GM10847 (cell line): Measurements from ENCODE around the gene ALS2.

ENCODE experiments used
- POLR2A ChIP-seq: IDR thresholded peaks from 2 replicates; pipeline ENCODE4 v1.6.1; 2011; ENCODE audit not compliant: insufficient read length; ENCODE audit errors: extremely low read depth

The ALS2 gene

DNA sequence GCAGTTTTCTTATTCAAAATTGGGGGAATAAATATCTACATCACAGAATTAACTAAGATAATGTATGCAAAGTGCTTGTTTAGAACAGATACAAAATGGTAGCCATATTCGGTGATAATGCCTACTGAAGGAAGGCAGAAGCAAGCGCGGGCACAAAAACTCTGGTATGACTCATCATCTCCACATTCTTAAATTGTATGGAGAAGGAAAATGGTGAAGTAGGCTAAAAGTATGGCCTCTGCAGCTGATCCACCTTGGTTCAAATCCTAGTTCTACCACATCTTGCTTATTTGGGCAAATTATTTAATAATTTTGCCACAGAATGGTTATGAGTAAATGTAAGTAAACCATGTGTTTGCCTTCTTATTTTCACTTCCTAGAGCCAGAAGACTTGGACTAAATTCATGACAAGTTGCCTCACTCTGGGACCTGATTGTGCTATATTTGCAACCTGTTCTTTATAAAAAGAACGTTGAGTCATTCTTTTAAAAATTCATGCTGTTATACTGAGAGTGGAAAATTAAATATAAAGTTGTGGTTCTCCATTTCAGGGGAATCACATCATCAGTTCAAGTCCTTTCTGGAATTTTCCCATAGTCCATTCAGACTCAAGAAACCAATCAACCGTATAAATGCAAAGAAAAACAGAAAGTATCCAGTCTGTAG is 16.6 kb upstream of the ALS2 start:
- no peak for TF ChIP-seq POLR2A

DNA sequence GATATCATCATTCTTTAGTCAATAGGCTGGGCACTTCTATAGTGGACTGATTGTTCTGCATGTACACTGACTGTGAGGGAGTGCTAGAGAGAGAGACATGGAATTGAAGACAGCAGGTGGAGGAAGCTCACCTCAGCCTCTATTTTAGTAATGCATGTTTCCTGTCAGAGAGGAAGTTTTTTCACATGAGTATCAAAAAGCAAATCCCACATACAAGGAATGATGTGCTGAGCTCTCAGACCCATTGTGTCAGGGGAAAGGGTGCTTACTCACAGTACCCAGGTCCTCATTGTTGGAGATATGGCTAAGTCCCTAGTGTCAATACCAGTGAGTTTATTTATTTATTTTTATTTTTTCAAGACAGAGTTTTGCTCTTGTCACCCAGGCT is 15.7 kb upstream of the ALS2 start:
- TF ChIP-seq POLR2A = no peak

DNA sequence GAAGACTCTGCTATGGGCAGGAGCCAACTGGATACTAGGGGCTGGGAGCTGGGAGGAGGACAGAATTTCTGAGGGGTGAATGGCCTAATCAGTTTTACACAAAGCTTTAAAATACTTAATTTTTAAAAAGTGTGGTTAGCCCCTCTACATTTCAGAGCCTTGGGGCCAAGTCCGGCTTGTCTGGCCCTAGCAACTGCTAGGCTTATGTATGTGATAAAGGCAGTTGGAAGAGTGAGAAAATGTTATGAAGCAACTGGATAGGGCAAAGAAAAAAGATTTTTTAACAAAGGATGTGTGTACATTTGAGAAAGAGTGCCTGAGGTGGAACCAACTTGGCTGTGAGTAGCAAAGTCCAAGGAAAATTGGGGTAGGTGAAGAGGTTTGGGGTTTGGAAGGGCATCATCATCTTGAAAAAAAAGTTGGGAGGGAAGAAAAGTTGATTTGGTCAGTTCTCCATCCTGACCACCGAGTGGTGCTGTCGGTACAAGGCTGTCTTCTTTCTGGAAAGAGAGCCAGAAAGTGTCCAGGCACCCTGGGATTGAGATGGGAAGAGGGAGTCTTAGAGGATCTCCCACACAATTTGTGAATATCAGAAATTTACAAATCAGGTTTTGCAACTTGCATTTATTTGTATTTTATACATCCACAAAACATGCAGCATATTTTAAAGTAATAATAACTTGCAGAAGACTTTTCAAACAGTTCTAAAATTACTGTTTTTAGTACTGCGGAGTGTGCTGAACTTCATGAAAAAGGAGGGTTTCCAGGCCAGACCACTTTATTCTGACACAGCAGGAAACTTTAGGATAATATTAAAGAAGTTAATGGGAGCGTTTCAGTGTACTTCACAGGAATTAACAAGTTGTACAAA is 15.1 kb upstream of the ALS2 start:
- TF ChIP-seq POLR2A = no peak

DNA sequence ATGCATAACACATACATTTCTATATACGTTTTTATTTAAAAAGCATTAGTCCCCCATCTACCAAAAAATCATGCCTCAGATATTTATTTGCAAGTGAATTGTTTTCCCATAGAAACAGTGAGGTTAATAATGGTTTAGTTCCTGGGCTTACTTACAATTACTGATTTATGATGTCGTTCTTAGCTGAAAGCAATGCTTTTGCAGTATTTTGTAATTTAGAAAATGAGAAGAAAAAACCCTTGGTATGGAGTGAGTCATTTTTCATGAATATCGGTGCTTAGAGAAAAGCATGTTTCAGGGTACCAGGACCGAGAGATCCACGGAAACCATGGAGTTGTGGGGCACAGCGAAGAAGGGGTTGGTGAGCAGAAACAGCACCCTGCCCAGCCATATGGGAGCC is 13.6 kb upstream of the ALS2 start:
- no peak for TF ChIP-seq POLR2A

DNA sequence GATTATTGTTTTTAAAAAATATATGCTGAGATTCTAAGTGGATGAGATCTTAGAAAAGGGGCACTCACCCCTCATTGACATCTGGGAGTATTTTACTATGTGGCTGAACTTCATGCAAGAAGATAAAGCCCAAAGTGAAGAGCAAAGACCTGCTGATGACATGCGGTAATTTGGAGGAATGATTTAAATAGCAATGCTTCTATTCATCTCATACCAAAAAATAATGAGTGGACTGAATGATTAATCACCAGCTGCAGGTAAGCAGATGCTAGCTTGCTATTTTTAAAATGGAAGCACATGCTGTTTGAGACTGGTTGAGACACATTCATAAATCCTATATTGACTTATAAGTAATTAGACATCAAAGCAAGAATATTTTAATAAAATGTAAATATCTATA is 12.9 kb upstream of the ALS2 start:
- TF ChIP-seq POLR2A = no peak

DNA sequence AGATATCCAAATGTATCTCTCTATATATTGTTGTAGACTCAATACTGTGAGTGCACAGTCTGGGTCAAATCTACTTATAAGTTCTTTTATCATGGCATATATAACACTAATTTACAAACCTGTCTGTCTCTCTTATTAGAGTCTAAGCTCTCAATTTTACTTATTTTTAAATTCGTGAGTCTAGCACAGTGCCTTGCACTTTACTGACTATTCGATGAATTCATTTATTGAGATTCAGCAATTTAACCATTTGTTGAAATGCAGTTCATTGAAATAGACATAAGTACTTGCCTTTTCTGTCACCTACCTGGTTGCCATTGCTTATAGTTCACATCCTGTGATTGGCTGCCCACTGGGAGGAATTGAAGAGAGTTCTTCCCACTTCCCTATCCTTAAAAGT is 10.3 kb upstream of the ALS2 start:
- no peak for TF ChIP-seq POLR2A

DNA sequence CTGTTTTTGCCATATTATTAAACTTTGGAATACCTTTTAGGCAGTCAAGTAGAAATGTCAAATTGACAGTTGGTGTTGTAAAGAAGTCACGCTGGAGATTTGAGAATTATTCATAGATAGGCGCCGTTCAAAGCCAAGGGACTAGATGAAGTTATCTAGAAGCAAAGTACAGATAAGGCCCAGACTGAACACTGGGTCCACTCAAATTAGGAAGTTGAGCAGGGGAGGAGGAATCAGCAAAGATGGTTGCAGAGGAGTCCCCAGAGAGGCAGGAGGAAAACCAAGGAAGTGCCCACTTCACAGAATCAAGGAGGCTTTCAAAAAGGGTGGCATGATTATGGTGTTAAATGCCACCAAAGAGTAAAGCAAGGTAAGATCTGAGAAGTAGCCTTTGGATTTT is 9.6 kb upstream of the ALS2 start:
- no peak for TF ChIP-seq POLR2A

DNA sequence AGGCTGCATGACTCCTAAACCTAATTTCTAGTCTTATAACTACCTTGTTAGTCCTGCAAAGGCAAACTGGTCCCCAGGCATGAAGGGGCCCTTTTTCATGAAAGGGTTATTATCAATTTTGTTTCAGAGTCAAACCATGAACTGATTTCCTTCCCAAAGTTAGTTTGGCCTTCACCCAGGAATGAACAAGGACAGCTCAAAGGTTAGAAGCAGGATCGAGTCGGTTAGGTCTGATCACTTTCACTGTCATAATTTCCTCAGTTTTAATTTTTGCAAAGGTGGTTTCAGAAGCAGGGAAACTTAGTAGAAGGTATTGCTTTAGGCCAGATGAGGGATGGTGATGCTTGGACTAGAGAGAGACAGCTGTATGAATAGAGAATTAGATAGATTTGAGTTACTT is 8.7 kb upstream of the ALS2 start:
- TF ChIP-seq POLR2A = no peak

DNA sequence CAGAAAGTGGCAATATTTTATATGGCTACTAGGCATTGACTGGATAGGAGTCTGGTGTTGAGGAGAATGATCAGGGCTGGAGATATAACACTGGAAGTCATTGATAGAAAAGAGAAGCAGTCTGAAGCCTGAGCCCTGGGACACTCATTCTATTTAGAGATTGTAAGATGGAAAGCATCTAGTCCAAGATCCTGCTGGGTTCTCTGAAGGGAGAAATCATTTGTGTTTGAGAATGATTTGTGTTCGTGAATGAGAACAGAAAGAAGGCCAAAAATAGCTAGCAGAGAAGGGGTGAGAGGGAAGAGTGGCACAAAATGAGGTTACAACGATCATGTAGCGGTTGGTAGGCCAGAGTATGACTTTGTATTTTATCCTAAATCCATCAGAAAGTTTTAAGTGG is 7.6 kb upstream of the ALS2 start:
- TF ChIP-seq POLR2A = no peak

DNA sequence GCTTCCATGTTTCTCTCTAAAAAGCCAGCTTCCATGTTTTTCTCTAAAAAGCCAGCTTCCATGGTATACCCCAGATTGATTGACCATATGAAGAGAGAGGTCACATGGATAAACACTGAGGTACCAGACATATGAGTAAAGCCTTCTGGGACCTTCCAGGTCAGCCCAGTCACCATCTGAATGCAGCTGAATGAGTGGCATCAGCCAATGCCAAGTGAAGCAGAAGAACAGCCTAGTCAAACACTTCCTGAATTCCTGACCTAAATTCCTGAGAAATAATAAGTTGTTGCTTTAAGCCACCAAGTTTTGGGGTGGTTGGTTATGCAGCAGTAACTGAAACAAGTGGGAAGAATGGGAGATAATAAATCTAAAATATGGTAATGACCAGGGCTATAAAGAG is 5.7 kb upstream of the ALS2 start:
- TF ChIP-seq POLR2A = no peak

DNA sequence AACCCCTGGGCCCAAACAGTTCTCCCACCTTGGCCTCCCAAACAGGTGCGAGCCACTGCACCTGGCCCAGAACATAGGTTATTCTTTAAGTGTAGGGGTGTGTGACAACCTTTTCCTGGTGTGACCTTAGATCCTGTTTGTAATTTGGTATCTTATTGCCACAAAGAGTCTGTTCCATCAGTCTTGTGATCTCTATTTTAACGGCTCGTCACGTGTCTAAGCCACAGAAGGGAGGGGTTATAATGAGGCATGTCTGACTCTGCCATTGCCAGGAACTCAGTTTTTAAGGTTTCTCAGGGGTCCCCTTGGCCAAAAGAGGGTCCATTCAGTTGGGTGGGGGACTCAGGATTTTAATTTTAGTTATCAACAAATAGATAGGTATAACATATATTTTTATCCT is 4.4 kb upstream of the ALS2 start:
- TF ChIP-seq POLR2A = no peak

DNA sequence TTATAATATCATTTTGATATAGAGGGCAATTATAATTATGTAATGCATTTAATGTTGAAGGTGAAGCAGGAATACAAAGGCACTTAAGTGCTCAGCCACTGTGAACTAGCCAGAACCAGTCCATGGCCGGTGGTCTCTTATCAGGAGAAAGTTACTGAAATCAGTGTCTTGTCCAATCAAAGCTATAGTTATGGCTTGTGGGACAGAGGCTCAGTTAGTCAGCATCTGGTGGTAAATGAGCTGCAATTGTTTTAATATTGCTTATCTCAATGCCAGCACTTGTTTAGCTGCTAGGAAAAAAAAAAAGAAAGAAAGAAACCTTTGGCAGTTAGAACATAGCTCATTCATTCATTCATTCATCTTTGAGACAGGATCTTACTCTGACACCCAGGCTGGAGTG is 3.8 kb upstream of the ALS2 start:
- TF ChIP-seq POLR2A = no peak

DNA sequence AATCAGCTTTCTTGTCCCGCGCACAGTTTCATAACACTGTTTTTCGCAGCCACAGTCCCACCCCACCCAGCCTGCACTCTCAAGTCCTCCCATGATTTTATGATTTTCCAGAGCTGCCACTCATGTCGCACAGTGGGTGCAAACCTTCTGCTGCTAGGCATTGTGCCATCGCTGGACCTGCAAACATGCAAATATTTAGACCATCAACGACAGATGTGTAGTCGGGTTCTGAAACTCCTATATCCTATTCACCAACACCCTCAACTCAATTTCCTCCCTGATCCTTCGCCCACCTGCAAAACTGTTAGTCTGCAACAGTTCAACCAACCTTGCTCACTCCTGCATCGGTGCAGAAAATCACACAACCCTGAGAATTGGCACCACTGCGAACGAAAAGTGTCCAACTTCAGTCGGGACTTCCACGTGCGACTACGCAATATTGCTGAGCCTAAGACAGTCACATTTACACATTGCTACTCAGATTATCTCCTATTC is 871 bp upstream of the ALS2 start:
- no peak for TF ChIP-seq POLR2A

DNA sequence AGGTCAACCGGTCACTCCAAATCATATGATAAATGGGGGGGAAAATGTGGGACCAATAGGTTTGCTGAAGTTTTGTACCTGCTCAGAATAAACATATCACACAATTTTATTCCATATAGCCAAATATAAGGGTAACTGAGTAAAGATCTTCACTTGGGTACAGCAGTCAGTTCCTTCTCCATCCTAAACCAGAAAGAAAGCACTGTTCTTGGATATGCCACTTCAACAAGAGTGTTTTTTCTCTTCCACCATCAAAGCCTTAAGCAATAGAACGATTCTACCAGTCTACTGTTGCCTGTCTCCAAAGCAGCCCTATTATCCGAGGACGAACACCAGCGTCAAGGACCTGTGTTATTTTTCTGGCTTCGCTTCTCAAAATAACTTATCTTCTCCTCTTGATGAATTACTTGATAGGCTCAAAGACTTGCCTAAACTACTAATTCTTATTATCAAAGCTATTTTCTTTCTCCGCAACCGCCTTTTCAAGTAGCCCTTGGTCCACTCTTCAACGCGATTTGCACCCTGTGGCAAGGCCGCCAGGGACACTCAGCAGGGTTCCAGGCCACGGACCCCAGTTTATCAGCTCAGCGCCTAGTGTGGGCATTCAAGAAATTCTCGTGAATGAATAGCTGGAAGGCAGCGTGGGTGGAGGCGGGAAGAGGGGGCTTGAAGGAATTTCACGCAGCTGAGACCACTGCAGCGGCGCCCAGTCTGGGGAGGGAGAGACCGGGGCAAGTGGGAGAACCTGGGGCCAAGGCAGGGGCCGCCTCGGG is 646 bp downstream of the ALS2 start:
- TF ChIP-seq POLR2A = no peak

DNA sequence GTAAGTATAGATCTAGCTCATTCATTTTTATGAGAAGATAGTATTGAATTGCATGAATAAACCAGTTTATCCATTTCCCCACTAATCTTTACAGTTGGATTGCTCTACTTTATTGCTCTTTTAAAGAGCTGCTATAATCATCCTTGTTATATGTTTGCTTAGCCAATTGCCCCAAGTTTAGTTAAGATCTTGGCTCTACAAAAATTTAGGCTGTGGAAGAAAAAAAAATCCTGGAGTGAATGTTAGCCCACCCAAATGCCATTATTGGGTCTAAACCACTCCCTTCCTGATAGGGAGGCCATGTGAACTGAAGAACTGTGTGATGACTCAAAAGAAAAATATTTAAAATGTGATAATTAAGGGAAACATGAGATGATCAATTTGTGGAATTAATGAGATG is 2.9 kb downstream of the ALS2 start:
- TF ChIP-seq POLR2A = no peak

DNA sequence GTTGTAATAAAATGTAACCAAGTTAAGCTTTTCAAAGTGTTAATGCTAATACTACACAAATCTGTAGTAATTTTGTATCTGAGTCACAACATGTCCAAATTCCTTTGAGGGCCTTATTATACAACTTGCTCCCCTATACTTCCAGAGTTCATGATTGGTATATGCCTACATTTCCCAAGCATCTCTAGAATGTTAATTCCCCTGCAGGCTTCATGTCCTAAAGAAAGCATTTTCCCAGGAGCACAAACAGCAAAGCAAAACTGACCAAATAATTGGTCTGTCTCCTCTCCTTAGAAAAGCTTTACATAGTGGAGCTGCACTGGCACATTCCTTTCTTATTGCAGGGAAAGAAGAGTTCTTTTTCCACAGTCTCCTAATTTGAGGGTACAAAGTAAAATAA is 3.7 kb downstream of the ALS2 start:
- no peak for TF ChIP-seq POLR2A
